Liver (tissue), 9 donors: Measurements from ENCODE around the gene CASTOR1. TPM values are rescaled to one million over a fixed set of nuclear protein-coding genes. Genes with fewer than 3 reads are reported as not detected.

Experiments used
- DNase-seq: peaks from one replicate; pipeline ENCODE4 v3.0.0-alpha.2; 2017; ENCODE audit warnings: low spot score
- H3K27ac ChIP-seq, 2 donors: one replicate each; pipeline ENCODE4 v1.7.0; 2013; ENCODE audit warnings: inconsistent platforms in 2 of 2, low read length in 2 of 2, control low read depth in 1 of 2, low read depth in 1 of 2, mild to moderate bottlenecking in 1 of 2
- H3K27me3 ChIP-seq, 4 donors: one replicate each; pipeline versions ENCODE4 v1.6.1 to v1.7.0; 2013; ENCODE audit warnings: low read length in 3 of 4, inconsistent platforms in 1 of 4, mild to moderate bottlenecking in 1 of 4, moderate library complexity in 1 of 4; ENCODE audit not compliant: control insufficient read depth in 4 of 4, insufficient read depth in 4 of 4
- H3K36me3 ChIP-seq, 4 donors: one replicate each; pipeline versions ENCODE4 v1.6.1 to v1.7.0; 2013; ENCODE audit warnings: low read length in 3 of 4, mild to moderate bottlenecking in 3 of 4, low read depth in 1 of 4, moderate library complexity in 1 of 4; ENCODE audit not compliant: control insufficient read depth in 4 of 4, insufficient read depth in 3 of 4
- H3K4me1 ChIP-seq, 4 donors: one replicate each; pipeline versions ENCODE4 v1.6.1 to v1.7.0; 2013; ENCODE audit warnings: low read length in 3 of 4, mild to moderate bottlenecking in 3 of 4, moderate library complexity in 1 of 4; ENCODE audit not compliant: control insufficient read depth in 4 of 4, insufficient read depth in 4 of 4
- H3K4me3 ChIP-seq, 3 donors: one replicate each; pipeline versions ENCODE4 v1.6.1 to v1.7.0; 2013; ENCODE audit warnings: low read length in 3 of 3, control low read depth in 1 of 3, low read depth in 1 of 3, mild to moderate bottlenecking in 1 of 3
- H3K9ac ChIP-seq, 2 donors: one replicate each; pipeline ENCODE4 v1.7.0; 2013; ENCODE audit warnings: low read length in 2 of 2, mild to moderate bottlenecking in 2 of 2, moderate library complexity in 2 of 2, control low read depth in 1 of 2, low read depth in 1 of 2
- H3K9me3 ChIP-seq, 4 donors: one replicate each; pipeline versions ENCODE4 v1.6.1 to v1.7.0; 2013; ENCODE audit warnings: low read length in 3 of 4; ENCODE audit not compliant: control insufficient read depth in 4 of 4
- ATF3 ChIP-seq: IDR thresholded peaks from 2 replicates; pipeline ENCODE4 v1.6.1; 2016; ENCODE audit warnings: antibody characterized with exemption
- CTCF ChIP-seq: fragments of 150-350 bp; IDR thresholded peaks from 2 replicates; pipeline ENCODE4 v1.5.1; 2017; ENCODE audit warnings: improper control_type of control experiment, low read depth, low read length; ENCODE audit not compliant: missing input control
- EGR1 ChIP-seq, 2 donors: IDR thresholded peaks; 2 replicates each; pipeline ENCODE4 v1.6.1; 2016 to 2018; ENCODE audit warnings: antibody characterized with exemption in 2 of 2, low read depth in 2 of 2
- FOXA1 ChIP-seq: IDR thresholded peaks from 2 replicates; pipeline ENCODE4 v1.6.1; 2016; ENCODE audit warnings: antibody characterized with exemption
- FOXA2 ChIP-seq: IDR thresholded peaks from 2 replicates; pipeline ENCODE4 v1.6.1; 2016; ENCODE audit warnings: antibody characterized with exemption
- GABPA ChIP-seq, 2 donors: IDR thresholded peaks in 1 of 2; conservative IDR thresholded peaks in 1 of 2; 2 replicates each; pipeline ENCODE4 v1.6.1; 2016; ENCODE audit warnings: antibody characterized with exemption in 2 of 2, mild to moderate bottlenecking in 1 of 2, moderate library complexity in 1 of 2
- HNF4A ChIP-seq, 2 donors: conservative IDR thresholded peaks; 2 replicates each; pipeline ENCODE4 v1.6.1; 2016; ENCODE audit warnings: antibody characterized with exemption in 2 of 2, mild to moderate bottlenecking in 2 of 2
- HNF4G ChIP-seq: IDR thresholded peaks from 2 replicates; pipeline ENCODE4 v1.6.1; 2016; ENCODE audit warnings: antibody characterized with exemption
- JUND ChIP-seq, 2 donors: IDR thresholded peaks; 2 replicates each; pipeline ENCODE4 v1.6.1; 2016; ENCODE audit warnings: antibody characterized with exemption in 2 of 2
- MAX ChIP-seq: IDR thresholded peaks from 2 replicates; pipeline ENCODE4 v1.6.1; 2016; ENCODE audit warnings: antibody characterized with exemption
- NR2F2 ChIP-seq: IDR thresholded peaks from 2 replicates; pipeline ENCODE4 v1.6.1; 2016; ENCODE audit warnings: antibody characterized with exemption
- RAD21 ChIP-seq, 2 donors: IDR thresholded peaks; 2 replicates each; pipeline ENCODE4 v1.6.1; 2016; ENCODE audit warnings: antibody characterized with exemption in 2 of 2, mild to moderate bottlenecking in 2 of 2
- RXRA ChIP-seq, 2 donors: IDR thresholded peaks; 2 replicates each; pipeline ENCODE4 v1.6.1; 2017 to 2018; ENCODE audit warnings: antibody characterized with exemption in 2 of 2, mild to moderate bottlenecking in 1 of 2
- SP1 ChIP-seq: IDR thresholded peaks from 2 replicates; pipeline ENCODE4 v1.6.1; 2018; ENCODE audit warnings: antibody characterized with exemption, mild to moderate bottlenecking
- TAF1 ChIP-seq: conservative IDR thresholded peaks from 2 replicates; pipeline ENCODE4 v1.6.1; 2016; ENCODE audit warnings: antibody characterized with exemption, mild to moderate bottlenecking
- YY1 ChIP-seq: IDR thresholded peaks from 2 replicates; pipeline ENCODE4 v1.6.1; 2016; ENCODE audit warnings: antibody characterized with exemption, mild to moderate bottlenecking
- WGBS: extraction: QIAGEN DNeasy Blood & Tissue Kit; methylation state at CpG from one replicate; pipeline ENCODE4 v1.1.7; 2013; 5-methylcytosine and 5-hydroxymethylcytosine counted together
- polyA plus RNA-seq, 2 donors: library from polyadenylated mRNA; stranded (reverse) in 1 of 2; unstranded in 1 of 2; fragments of 200-250 nt in 1 of 2; fragments of >200 nt in 1 of 2; fragmentation: Nextera tagmentation in 1 of 2; extraction: Ambion mirVana in 1 of 2; gene quantifications; one replicate each; pipeline versions ENCODE4 v1.2.1 to v1.2.3, GENCODE V29; 2013 to 2015
- total RNA-seq, 2 donors: library from RNA; depleted of rRNA; stranded (reverse); fragments of >200 nt; gene quantifications; one replicate each; pipeline ENCODE4 v1.2.3, GENCODE V29; 2014
- TF ChIP-seq, protein P1 (sequence below): IDR thresholded peaks from 2 replicates; pipeline ENCODE4 v1.6.1; 2016; ENCODE audit warnings: antibody characterized with exemption
- TF ChIP-seq, protein P2 (sequence below): IDR thresholded peaks from 2 replicates; pipeline ENCODE4 v1.6.1; 2016; ENCODE audit warnings: antibody characterized with exemption, mild to moderate bottlenecking
- donor health status: healthy.
- donor health status: healthy.
- donor health status: healthy.
- donor health status: healthy.
- donor health status: healthy.

The CASTOR1 gene
- total and polyA plus RNA-seq, 4 donors = 1.8 to 5.4 (median 2.4) TPM

- Histone ChIP-seq H3K27me3 (no peaks in the 10 kb centered on the region), H3K4me1 (peaks cover 6 to 39% (median 29%) of the 10 kb centered on the region in 4 donors), H3K27ac (no peak overlapping the region), H3K9me3 (no peaks in the 10 kb centered on the region), H3K36me3 (peaks cover 0 to 8% (median 0%) of the 10 kb centered on the region in 4 donors), H3K9ac (no peak overlapping the region), H3K4me3 (no peak overlapping the region)
- 85% methylated on average over 5 of the region's 5 CpGs for WGBS
- DNase-seq = no peak
- TF ChIP-seq HNF4A (conservative IDR thresholded peaks at IDR 0.05) (no peak), CTCF (no peak), FOXA2 (no peak), ATF3 (no peak), YY1 (no peak), RAD21 (IDR thresholded peaks at IDR 0.05) (no peak), HNF4G (no peak), MAX (no peak), FOXA1 (no peak), SP1 (no peak), TAF1 (no peak), EGR1 (IDR thresholded peaks at IDR 0.05; ENCODE audit: low read depth in 2 of 2) (no peak), NR2F2 (no peak), GABPA (IDR thresholded peaks at IDR 0.05 in 1 of 2, conservative IDR thresholded peaks at IDR 0.05 in 1 of 2) (no peak), RXRA (IDR thresholded peaks at IDR 0.05) (no peak), JUND (IDR thresholded peaks at IDR 0.05) (no peak)
- TF ChIP-seq, protein P1, sequence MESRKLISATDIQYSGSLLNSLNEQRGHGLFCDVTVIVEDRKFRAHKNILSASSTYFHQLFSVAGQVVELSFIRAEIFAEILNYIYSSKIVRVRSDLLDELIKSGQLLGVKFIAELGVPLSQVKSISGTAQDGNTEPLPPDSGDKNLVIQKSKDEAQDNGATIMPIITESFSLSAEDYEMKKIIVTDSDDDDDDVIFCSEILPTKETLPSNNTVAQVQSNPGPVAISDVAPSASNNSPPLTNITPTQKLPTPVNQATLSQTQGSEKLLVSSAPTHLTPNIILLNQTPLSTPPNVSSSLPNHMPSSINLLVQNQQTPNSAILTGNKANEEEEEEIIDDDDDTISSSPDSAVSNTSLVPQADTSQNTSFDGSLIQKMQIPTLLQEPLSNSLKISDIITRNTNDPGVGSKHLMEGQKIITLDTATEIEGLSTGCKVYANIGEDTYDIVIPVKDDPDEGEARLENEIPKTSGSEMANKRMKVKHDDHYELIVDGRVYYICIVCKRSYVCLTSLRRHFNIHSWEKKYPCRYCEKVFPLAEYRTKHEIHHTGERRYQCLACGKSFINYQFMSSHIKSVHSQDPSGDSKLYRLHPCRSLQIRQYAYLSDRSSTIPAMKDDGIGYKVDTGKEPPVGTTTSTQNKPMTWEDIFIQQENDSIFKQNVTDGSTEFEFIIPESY = no peak
- TF ChIP-seq, protein P2, sequence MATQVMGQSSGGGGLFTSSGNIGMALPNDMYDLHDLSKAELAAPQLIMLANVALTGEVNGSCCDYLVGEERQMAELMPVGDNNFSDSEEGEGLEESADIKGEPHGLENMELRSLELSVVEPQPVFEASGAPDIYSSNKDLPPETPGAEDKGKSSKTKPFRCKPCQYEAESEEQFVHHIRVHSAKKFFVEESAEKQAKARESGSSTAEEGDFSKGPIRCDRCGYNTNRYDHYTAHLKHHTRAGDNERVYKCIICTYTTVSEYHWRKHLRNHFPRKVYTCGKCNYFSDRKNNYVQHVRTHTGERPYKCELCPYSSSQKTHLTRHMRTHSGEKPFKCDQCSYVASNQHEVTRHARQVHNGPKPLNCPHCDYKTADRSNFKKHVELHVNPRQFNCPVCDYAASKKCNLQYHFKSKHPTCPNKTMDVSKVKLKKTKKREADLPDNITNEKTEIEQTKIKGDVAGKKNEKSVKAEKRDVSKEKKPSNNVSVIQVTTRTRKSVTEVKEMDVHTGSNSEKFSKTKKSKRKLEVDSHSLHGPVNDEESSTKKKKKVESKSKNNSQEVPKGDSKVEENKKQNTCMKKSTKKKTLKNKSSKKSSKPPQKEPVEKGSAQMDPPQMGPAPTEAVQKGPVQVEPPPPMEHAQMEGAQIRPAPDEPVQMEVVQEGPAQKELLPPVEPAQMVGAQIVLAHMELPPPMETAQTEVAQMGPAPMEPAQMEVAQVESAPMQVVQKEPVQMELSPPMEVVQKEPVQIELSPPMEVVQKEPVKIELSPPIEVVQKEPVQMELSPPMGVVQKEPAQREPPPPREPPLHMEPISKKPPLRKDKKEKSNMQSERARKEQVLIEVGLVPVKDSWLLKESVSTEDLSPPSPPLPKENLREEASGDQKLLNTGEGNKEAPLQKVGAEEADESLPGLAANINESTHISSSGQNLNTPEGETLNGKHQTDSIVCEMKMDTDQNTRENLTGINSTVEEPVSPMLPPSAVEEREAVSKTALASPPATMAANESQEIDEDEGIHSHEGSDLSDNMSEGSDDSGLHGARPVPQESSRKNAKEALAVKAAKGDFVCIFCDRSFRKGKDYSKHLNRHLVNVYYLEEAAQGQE = no peak
Measured at GRCh38 chr22:30286331-30286730, 3.0 kb downstream of the CASTOR1 start.
